K562 (cell line): Measurements from ENCODE around the gene MAGI1.

ENCODE experiments used
- HIVEP1 ChIP-seq: fragments of 250-450 bp; sonication (Bioruptor Pico); IDR thresholded peaks from 2 replicates; pipeline ENCODE4 v1.4.0; 2020; ENCODE audit warnings: mild to moderate bottlenecking
- NR3C1 ChIP-seq: sonication (generic); formaldehyde crosslinking; IDR thresholded peaks from 2 replicates; pipeline ENCODE4 v1.8.1; 2022; ENCODE audit warnings: missing genetic modification reagents
- SMC3 ChIP-seq: conservative IDR thresholded peaks from 2 replicates; pipeline ENCODE4 v1.6.1; 2011; ENCODE audit warnings: low read depth, low read length, improper control_type of control experiment; ENCODE audit not compliant: insufficient read depth
- ZNF274 ChIP-seq: IDR thresholded peaks from 2 replicates; pipeline ENCODE4 v1.6.1; 2011; ENCODE audit warnings: low read depth, mild to moderate bottlenecking, low read length, moderate library complexity, borderline replicate concordance

DNA sequence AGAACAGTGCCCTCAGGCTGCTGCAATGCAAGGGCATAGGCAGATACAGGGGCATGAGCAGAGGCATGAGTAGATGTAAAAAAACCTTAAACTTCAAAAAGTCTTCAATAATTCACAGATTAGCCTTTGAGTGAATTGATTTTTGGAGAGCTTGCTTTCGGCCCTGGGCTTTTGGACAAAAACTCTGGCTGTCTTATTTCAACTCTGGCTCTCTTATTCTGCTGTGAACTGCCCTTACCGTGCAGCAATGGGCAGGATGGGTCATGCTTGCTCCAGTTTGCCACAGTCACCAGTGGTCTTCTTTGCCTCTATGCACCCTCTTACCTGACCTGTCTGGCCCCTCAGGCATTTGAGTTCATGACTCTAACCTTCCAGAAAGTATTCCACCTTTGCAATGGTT lies 555.7 kb downstream of the MAGI1 start:
- no peak for TF ChIP-seq HIVEP1
- no peak for TF ChIP-seq NR3C1
- TF ChIP-seq ZNF274 = no peak
- no peak for TF ChIP-seq SMC3
